Measurements from ENCODE around the gene SYCN. TPM values are rescaled to one million over a fixed set of nuclear protein-coding genes. Genes with fewer than 3 reads are reported as not detected.

SYCN gene
- total RNA-seq, 2 donors from 2014 or later: not detected

DNA sequence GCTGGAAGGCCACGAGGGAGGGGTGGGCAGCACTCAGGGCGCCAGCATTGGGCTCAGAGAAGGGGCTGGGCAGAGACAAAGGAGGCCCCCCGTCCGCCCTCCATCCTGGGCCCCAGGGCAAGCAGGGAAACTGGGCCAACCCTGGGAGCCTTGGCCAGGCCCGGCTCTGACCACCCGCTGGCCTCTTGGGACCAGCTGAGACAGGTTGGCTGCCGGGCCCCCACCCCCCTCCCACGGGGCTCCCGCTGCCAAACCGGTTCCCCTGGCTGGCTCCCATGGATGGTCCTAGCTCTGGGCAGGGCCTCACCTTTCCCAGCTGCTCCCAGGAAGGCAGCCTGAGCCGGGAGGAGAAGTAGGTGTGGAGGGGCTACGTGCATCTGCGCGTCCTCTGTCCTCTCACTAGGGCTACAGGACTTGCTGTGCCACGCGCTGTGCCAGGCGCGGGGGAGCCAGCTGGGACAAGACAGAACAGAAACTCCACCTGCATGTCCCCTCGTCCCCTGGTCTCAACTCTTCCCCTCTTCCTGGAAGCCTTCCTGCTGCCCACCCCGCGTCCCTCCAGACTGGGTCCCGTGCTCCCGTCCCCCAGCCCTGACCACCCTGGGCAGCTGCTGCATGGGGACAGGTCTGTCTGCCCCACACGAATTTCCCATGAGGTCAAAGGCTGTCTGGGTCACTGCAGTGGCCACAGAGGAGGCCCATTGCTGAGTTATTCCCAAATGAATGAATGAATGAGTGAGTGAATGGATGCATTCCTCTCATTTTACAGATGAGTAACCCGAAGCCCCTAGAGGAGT lies 36.4 kb downstream of the SYCN start:
- H3K4me1 Mint-ChIP-seq (ENCODE audit: low read depth in 2 of 2): peaks cover 3 to 9% of the 10 kb centered on the region in 2 donors

DNA sequence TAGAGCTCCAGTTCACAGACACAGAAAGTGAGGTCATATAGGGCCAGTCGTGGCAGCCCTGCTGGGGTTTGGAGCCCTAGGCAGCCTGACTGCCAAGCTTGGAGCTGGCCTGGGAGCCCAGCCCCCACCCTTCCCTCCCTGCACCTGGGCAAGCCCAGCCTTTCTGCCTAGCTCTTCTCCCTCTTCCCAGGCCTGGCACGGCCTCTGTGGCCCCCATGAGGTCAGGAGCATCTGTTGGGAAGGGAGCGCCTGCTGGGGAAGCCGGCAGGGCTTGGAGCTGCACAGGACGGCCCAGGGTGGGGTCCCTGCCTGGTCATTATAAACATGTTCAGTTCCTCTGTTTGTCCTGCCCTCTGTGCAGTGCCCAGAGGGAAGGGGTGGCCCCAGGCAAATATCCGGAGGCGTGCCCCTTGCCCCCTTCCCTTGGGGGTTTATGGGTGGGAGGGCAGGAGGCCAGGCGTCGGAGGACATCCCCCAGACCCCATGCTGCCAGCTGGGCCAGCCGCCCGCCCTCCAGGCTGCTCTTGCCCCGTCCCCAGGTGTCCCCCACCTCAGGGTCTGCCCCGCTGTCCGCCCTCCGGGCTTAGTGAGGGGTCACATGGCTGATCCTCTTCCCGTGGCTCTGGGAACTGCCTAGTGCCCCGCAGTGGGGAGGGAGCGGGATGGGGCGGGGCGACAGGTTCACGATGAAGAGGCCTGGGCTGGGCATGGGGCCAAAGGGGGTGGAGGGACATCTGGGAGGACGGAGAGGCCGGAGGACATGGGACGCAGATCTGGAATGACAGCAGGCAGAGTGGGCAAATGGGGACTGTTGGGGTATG lies 37.3 kb downstream of the SYCN start:
- ATAC-seq (no peak), DNase-seq (ENCODE audit: low spot score) (no peak)
- Mint-ChIP-seq H3K27ac (no peak overlapping the region), H3K27me3 (no peaks in the 10 kb centered on the region), H3K4me1 (ENCODE audit: low read depth in 2 of 2) (peaks cover 7 to 13% of the 10 kb centered on the region in 2 donors), H3K36me3 (no peaks in the 10 kb centered on the region), H3K9me3 (no peaks in the 10 kb centered on the region), H3K4me3 (no peak overlapping the region)

More for the DNA sequence above, 36.4 kb downstream of the SYCN start:
- no peak for DNase-seq (ENCODE audit: low spot score)
- no peak for ATAC-seq
- no peak overlapping the region for H3K4me3 Mint-ChIP-seq
- H3K27me3 Mint-ChIP-seq: no peaks in the 10 kb centered on the region
- no peak overlapping the region for H3K27ac Mint-ChIP-seq
- H3K9me3 Mint-ChIP-seq: no peaks in the 10 kb centered on the region
- no peaks in the 10 kb centered on the region for H3K36me3 Mint-ChIP-seq

DNA sequence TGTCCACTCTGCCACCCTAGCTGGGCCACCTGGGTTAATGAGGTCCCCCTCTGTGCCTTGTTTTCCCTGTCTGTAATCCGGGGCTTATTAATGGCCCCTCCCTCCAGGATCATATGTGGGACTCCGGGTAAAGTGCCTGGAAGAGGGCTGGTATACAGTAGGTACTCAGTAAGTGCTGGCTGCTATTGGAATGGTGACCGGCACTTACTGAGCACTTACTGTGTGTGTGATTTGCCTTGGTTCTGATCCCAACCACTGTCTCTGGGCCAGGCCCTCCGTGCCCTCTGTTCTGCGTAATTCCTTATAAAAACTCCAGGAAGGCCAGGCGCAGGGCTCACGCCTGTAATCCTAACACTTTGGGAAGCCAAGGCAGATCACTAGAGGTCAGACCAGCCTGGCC lies 38.2 kb downstream of the SYCN start:
- DNase-seq (ENCODE audit: low spot score) (no peak), ATAC-seq (no peak)
- H3K4me1 Mint-ChIP-seq (ENCODE audit: low read depth in 2 of 2): peaks cover 7 to 13% of the 10 kb centered on the region in 2 donors
- H3K9me3 Mint-ChIP-seq: no peaks in the 10 kb centered on the region
- H3K4me3 Mint-ChIP-seq: no peak overlapping the region
- H3K27ac Mint-ChIP-seq: no peak overlapping the region
- no peaks in the 10 kb centered on the region for H3K27me3 Mint-ChIP-seq
- no peaks in the 10 kb centered on the region for H3K36me3 Mint-ChIP-seq

DNA sequence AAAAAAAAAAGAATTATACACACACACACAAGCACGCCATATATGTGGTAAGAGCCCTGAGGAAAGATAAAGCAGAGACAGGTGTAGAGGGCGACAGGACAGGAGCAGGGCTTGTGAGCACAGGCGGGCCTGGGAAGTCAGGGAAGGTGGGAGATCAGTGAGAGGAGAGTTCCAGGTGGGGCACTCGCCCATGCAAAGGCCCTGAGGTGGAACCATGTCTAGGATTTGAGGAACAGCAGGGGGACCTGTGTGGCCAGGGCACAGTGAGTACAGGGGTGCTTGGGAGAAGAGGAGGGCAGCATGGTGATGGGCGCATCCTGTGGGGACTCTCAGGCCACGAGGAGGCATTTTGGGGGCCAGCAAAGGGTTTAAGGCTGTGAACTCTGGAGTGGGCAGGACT lies 39.8 kb downstream of the SYCN start:
- ATAC-seq (no peak), DNase-seq (ENCODE audit: low spot score) (no peak)
- Mint-ChIP-seq H3K27ac (no peak overlapping the region), H3K27me3 (no peaks in the 10 kb centered on the region), H3K4me3 (no peak overlapping the region), H3K4me1 (ENCODE audit: low read depth in 2 of 2) (peaks cover 14 to 20% of the 10 kb centered on the region in 2 donors), H3K9me3 (no peaks in the 10 kb centered on the region), H3K36me3 (no peaks in the 10 kb centered on the region)

DNA sequence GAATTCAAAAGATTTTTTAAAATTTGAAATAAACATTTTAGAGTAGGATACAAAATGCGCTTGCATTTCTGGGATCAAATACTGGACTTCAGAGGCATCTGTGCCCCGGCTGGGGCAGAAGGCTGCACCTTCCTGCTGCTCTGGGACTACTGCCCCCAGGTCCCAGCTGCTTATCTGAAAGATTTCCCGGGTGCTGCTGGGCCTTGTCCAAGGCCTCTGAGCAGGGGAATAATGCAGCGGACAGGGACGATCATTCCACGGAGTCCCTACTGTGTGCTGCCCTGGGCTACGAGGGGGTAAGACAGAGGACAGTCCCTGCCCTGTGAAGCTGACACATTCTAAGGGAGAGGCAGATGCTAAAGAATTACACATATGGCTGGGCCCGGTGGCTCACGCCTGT lies 40.4 kb downstream of the SYCN start:
- H3K9me3 Mint-ChIP-seq: no peaks in the 10 kb centered on the region
- no peaks in the 10 kb centered on the region for H3K36me3 Mint-ChIP-seq
- no peaks in the 10 kb centered on the region for H3K27me3 Mint-ChIP-seq
- ATAC-seq (no peak), DNase-seq (ENCODE audit: low spot score) (no peak)
- H3K4me1 Mint-ChIP-seq (ENCODE audit: low read depth in 2 of 2): peaks cover 14 to 24% of the 10 kb centered on the region in 2 donors
- no peak overlapping the region for H3K4me3 Mint-ChIP-seq
- H3K27ac Mint-ChIP-seq: no peak overlapping the region

DNA sequence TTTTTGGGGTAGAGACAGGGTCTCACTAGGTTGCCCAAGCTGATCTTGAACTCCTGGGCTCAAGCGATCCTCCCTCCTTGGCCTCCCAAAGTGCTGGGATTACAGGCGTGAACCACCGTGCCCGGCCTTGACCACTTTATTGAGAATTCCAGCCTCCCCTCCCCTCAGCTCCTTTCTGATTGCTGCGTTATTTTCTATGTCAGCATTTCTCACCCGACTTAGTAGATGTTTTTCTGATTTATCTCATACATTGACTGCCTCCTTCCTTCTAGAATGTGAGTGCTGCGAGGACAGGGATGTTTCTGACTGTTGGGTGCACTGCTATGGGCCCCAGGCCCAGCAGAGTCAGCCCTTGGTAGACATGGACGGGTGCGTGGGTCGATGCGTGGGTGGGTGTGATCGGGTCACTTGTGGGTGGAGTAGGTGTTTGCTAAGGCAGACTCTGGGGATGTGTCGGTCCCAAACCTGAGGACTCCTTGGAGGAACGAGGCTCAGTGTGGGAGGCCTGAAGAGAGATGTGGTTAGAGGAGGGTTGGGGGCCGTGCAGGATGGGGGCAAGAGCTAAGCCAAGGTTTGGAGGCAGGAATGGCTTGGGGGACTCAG lies 41.5 kb downstream of the SYCN start:
- DNase-seq (ENCODE audit: low spot score): no peak
- Mint-ChIP-seq H3K27ac (no peak overlapping the region), H3K36me3 (no peaks in the 10 kb centered on the region), H3K9me3 (no peaks in the 10 kb centered on the region), H3K4me3 (no peak overlapping the region), H3K27me3 (no peaks in the 10 kb centered on the region), H3K4me1 (ENCODE audit: low read depth in 2 of 2) (peaks cover 20 to 31% of the 10 kb centered on the region in 2 donors)
- no peak for ATAC-seq

DNA sequence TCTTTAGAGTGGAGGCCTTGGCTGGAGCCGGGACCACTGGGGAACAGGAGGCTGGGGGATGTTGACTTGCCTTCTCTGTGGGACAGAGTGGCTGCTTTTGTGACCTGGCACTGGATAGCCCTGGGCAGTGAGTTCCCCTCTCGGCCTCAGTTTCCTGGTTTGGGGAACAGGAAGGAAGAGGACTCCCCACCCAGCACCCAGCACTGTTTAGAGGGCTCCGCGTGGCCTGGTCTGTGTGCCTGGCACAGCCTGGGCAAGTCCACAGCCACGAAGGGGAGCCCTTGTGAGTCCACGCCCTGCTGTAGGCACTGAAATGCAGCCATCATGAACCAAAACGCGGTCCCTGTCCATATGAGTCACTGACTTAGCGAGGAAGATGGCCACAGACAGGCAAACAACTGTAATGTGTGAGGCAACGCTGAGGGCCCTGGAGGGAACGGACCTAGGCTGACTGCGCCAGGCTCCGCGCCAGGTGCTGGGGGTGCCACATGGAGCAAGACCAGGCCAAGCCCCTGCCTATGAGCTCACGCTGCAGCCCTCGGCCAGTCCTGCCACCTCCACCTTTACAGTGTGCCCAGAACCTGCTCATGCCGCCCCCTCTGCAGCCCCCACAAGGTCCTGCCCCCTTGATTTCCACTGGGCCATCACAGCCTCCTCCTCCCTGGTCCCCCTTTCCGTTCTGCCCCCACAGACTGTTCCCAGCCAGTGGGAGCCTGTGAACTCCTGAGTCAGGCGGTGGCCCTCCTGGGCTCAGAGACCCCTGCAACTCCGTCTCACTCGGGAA lies 43.0 kb downstream of the SYCN start:
- no peak for DNase-seq (ENCODE audit: low spot score)
- H3K4me1 Mint-ChIP-seq (ENCODE audit: low read depth in 2 of 2): peaks cover 28 to 37% of the 10 kb centered on the region in 2 donors
- ATAC-seq: no peak
- H3K9me3 Mint-ChIP-seq: no peaks in the 10 kb centered on the region
- H3K27me3 Mint-ChIP-seq: no peaks in the 10 kb centered on the region
- no peak overlapping the region for H3K4me3 Mint-ChIP-seq
- H3K36me3 Mint-ChIP-seq: no peaks in the 10 kb centered on the region
- peak overlapping the region in 1 of 2 donors; percentile 20 for H3K27ac Mint-ChIP-seq

DNA sequence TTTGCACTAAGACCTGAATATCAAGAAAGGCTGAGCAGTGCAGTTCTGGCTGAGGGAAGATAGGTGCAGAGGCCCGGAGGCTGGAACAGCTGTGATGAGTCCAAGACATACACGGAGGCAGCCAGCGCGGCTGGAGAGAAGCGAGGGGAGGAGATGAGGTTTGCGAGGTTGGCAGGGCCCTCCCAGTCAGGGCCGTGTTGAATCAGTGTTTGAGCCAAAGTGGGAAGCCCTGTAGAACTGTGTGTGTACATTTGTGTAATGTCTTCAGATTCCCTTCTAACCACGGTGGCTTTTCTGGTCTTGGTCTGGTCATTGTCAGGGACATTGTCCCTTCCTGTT lies 43.6 kb downstream of the SYCN start:
- no peaks in the 10 kb centered on the region for H3K27me3 Mint-ChIP-seq
- H3K27ac Mint-ChIP-seq: peak overlapping the region in 1 of 2 donors; percentile 20
- H3K36me3 Mint-ChIP-seq: no peaks in the 10 kb centered on the region
- DNase-seq (ENCODE audit: low spot score) (no peak), ATAC-seq (no peak)
- H3K4me1 Mint-ChIP-seq (ENCODE audit: low read depth in 2 of 2): peaks cover 28 to 40% of the 10 kb centered on the region in 2 donors
- no peak overlapping the region for H3K4me3 Mint-ChIP-seq
- H3K9me3 Mint-ChIP-seq: no peaks in the 10 kb centered on the region

DNA sequence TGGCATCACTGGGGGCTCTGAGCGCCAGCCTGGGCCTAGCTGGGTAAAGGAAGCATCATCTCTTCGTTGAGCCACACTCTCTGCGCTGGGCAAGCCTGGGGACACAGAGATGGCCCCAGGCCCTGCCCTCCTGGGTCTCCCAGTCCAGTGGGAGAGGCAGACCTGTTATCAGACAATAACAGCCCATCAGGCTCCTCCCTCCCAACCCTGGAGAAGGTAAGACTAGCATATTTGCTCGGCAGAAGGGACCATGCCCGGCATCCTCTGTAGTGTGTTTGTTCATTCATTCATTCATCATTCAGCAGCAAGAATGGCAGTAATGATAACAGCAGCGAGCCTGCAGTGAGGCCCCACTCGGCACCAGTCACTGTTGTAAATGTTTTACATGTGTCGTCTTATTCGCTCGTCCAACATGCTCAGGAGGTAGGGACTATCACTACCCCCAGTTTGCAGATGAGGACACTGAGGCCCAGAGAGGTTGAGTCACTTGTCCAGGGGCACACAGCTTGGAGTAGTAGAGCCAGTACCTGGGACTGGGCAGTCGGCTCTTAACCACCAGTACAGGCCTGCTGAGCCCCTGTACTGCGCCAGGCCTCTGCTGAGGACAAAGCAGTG lies 45.3 kb downstream of the SYCN start:
- Mint-ChIP-seq H3K27ac (no peak overlapping the region), H3K36me3 (no peaks in the 10 kb centered on the region), H3K4me1 (ENCODE audit: low read depth in 2 of 2) (peaks cover 28 to 43% of the 10 kb centered on the region in 2 donors), H3K4me3 (no peak overlapping the region), H3K27me3 (no peaks in the 10 kb centered on the region), H3K9me3 (no peaks in the 10 kb centered on the region)
- DNase-seq (ENCODE audit: low spot score) (no peak), ATAC-seq (no peak)

DNA sequence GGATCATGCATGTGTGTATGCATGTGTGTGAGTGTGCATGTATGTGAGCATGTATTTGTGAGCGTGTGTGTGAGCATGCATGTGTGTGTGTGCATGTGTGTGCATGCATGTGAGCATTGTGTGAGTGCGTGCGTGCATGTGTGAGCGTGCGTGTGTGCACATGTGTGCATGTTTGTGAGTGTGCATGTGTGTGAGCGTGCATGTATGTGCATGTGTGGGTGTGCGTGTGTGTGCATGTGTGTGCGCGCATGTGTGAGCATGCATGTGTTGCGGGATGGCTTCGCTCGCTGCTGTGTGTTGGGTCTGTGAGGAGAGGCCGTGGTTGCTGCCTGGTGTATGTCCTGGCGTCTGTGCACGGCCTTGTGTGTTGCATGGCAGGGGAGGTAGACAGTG lies 46.1 kb downstream of the SYCN start:
- H3K27ac Mint-ChIP-seq: no peak overlapping the region
- DNase-seq (ENCODE audit: low spot score) (no peak), ATAC-seq (no peak)
- H3K4me3 Mint-ChIP-seq: no peak overlapping the region
- no peaks in the 10 kb centered on the region for H3K9me3 Mint-ChIP-seq
- H3K36me3 Mint-ChIP-seq: no peaks in the 10 kb centered on the region
- no peaks in the 10 kb centered on the region for H3K27me3 Mint-ChIP-seq
- peaks cover 28 to 40% of the 10 kb centered on the region in 2 donors for H3K4me1 Mint-ChIP-seq (ENCODE audit: low read depth in 2 of 2)

DNA sequence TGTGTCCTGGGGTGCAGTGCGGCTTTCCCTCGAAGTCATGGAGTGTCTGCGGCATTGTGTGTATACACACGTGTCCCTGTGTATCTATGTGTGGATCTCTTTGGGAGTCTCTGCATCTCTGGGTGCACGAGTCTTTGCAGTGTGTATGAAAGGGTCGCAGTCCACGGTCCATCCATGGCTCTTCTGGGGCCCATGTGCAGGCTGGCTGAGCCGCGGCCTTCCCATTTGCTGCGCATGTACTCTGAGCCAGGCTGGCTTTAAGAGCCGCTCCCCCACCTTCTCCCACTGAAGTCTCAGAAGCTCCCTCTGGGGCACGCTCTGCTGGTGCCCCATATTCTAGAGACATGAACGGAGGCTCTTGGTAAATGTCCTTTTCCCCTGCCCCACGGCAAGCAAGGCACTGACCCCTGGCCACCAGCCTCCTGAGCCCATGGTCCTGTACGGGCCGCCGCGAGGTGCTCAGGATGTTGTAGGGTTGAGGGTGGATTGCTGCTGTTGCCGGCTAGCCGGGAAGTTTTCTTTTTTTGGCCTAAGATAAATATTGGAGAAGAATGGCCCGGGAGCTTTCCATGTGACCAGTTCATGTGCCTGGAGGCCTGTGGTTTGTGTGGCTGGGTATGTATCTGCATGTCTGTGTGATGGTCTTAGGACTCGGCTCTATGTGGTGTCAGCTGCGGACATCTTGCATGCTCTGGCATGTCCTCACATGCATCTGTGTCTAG lies 46.6 kb downstream of the SYCN start:
- Mint-ChIP-seq H3K27ac (peak overlapping the region in 1 of 2 donors; percentile 45), H3K4me1 (ENCODE audit: low read depth in 2 of 2) (peaks cover 22 to 38% of the 10 kb centered on the region in 2 donors)

DNA sequence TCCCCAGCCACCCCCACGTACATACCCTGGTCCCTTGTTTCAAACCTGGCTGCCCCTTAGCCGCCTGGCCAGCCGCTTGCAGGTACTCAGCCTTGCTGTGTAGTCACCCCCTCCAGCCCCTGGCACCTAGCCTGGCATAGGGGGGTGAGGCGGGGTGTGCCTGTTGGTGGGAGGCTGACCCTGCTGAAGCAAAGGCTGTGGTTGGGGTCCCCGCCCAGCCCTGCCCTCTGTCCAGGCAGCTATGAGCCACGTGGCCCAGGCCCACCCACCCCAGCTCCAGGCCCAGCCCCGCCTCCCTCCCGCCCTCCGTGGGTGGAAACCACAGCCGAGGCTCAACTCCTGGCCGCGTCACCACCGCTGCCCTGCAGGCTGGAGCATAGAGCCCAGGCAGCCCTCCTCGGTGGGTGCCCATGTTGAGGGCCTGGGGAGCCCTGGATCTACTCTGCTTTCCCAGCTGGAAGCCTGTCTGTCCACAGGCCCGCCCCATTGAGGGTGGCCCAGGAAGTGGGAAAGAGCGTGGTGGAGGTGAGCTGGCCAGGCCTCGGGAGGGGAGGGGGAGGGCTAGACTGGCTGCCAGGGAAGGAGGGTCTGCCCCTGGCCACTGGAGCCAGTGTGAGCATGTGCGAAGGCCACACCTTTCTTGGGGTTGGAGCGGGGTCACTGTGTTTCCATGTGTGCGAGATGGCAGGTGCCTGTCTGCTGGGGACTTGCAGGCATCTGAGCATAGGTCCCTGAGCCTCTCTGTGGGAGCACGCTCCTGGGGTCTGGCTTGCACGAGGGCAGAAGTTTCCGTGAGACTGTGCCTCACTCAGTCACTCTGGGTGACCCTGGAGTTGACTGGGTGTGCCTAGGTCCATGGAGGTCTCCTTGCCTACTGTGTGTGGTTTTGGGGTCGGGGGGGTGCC lies 47.5 kb downstream of the SYCN start:
- DNase-seq (ENCODE audit: low spot score): no peak
- Mint-ChIP-seq H3K4me3 (no peak overlapping the region), H3K27me3 (no peaks in the 10 kb centered on the region), H3K4me1 (ENCODE audit: low read depth in 2 of 2) (peaks cover 21 to 41% of the 10 kb centered on the region in 2 donors), H3K27ac (peak overlapping the region in 1 of 2 donors; percentile 45), H3K36me3 (no peaks in the 10 kb centered on the region), H3K9me3 (no peaks in the 10 kb centered on the region)
- ATAC-seq: no peak

More for the DNA sequence above, 46.6 kb downstream of the SYCN start:
- Mint-ChIP-seq H3K9me3 (no peaks in the 10 kb centered on the region), H3K27me3 (no peaks in the 10 kb centered on the region), H3K36me3 (no peaks in the 10 kb centered on the region), H3K4me3 (no peak overlapping the region)
- ATAC-seq (no peak), DNase-seq (ENCODE audit: low spot score) (no peak)

Measured in natural killer cell treated with Interleukin-12 subunit alpha and Interleukin-12 subunit beta and Interleukin-15 and Interleukin-18, amount 100 ng/mL, for 72 hours (primary cell).